CD4-positive, CD25-positive, alpha-beta regulatory T cell (primary cell): Measurements from ENCODE around the gene ACTL8. TPM values are rescaled to one million over a fixed set of nuclear protein-coding genes. Genes with fewer than 3 reads are reported as not detected.

Source experiments
- ATAC-seq, 2 donors: fragments of 150-1000 bp; cut with Tn5 transposase; one replicate each; pipeline ENCODE4 v1.10.0; 2021; ENCODE audit warnings: low read depth in 2 of 2, moderate number of reproducible peaks in 2 of 2, moderate library complexity in 1 of 2
- DNase-seq, 3 donors: peaks; one replicate each; pipeline versions ENCODE4 v3.0.0 to v3.0.0-alpha.2; 2012 to 2022; ENCODE audit warnings: mixed read lengths in 1 of 3
- H3K27ac ChIP-seq: one replicate; pipeline ENCODE4 v1.7.0; 2013; ENCODE audit warnings: mild to moderate bottlenecking, low read length; ENCODE audit not compliant: insufficient read depth, poor library complexity, severe bottlenecking
- H3K27me3 ChIP-seq: one replicate; pipeline ENCODE4 v1.7.0; 2013; ENCODE audit warnings: low read length; ENCODE audit not compliant: control insufficient read depth, insufficient read depth
- H3K36me3 ChIP-seq: one replicate; pipeline ENCODE4 v1.7.0; 2013; ENCODE audit warnings: mild to moderate bottlenecking, low read length, moderate library complexity; ENCODE audit not compliant: control insufficient read depth, insufficient read depth
- H3K4me1 ChIP-seq: 2 replicates; pipeline ENCODE4 v1.7.0; 2013; ENCODE audit warnings: mild to moderate bottlenecking, low read length; ENCODE audit not compliant: insufficient read depth, control insufficient read depth, poor library complexity, severe bottlenecking
- H3K4me3 ChIP-seq: one replicate; pipeline ENCODE4 v1.7.0; 2013; ENCODE audit warnings: low read depth, mild to moderate bottlenecking, low read length, moderate library complexity
- H3K9me3 ChIP-seq, 2 experiments: 1 replicate in 1 of 2; 2 replicates in 1 of 2; pipeline ENCODE4 v1.7.0; 2013; ENCODE audit warnings: low read length in 2 of 2, mild to moderate bottlenecking in 1 of 2, moderate library complexity in 1 of 2; ENCODE audit not compliant: control insufficient read depth in 2 of 2
- H3K27ac Mint-ChIP-seq, 3 donors: one replicate each; pipeline ENCODE4 v1.8.0; 2020 to 2022; ENCODE audit warnings: mild to moderate bottlenecking in 3 of 3, mixed read lengths in 3 of 3, moderate library complexity in 2 of 3
- H3K27me3 Mint-ChIP-seq: one replicate; pipeline ENCODE4 v1.8.0; 2022; ENCODE audit warnings: mild to moderate bottlenecking, mixed read lengths
- H3K36me3 Mint-ChIP-seq: one replicate; pipeline ENCODE4 v1.8.0; 2020; ENCODE audit warnings: mixed read lengths
- H3K4me1 Mint-ChIP-seq, 4 donors: one replicate each; pipeline ENCODE4 v1.8.0; 2020 to 2022; ENCODE audit warnings: mixed read lengths in 4 of 4, mild to moderate bottlenecking in 1 of 4
- H3K4me3 Mint-ChIP-seq, 4 donors: one replicate each; pipeline ENCODE4 v1.8.0; 2020 to 2022; ENCODE audit warnings: mild to moderate bottlenecking in 4 of 4, mixed read lengths in 4 of 4, moderate library complexity in 3 of 4
- H3K9me3 Mint-ChIP-seq, 7 donors: one replicate each; pipeline ENCODE4 v1.8.0; 2020 to 2022; ENCODE audit warnings: mixed read lengths in 7 of 7, mild to moderate bottlenecking in 3 of 7, moderate library complexity in 2 of 7
- polyA plus RNA-seq, 4 donors: library from polyadenylated mRNA; unstranded; fragments of 300-500 nt; fragmentation: Illumina TruSeq; gene quantifications; one replicate each; pipeline ENCODE4 v1.2.3, GENCODE V29; 2021
- total RNA-seq: library from RNA; stranded (reverse); gene quantifications from one replicate; pipeline ENCODE4 v1.2.3, GENCODE V29; 2022

Gene ACTL8
- total and polyA plus RNA-seq, 5 donors from 2014 or later, result not detected

- no peak overlapping the region for H3K4me3 Mint-ChIP-seq
- Histone ChIP-seq H3K4me1 (no peaks in the 10 kb centered on the region), H3K9me3 (no peaks in the 10 kb centered on the region), H3K27ac (no peak overlapping the region), H3K36me3 (no peaks in the 10 kb centered on the region), H3K4me3 (no peak overlapping the region), H3K27me3 (no peaks in the 10 kb centered on the region)
- no peaks in the 10 kb centered on the region for H3K9me3 Mint-ChIP-seq
- no peak overlapping the region for H3K27ac Mint-ChIP-seq
- ATAC-seq (no peak), DNase-seq (no peak)
- peaks cover 6% of the 10 kb centered on the region for H3K27me3 Mint-ChIP-seq
- H3K36me3 Mint-ChIP-seq, result no peaks in the 10 kb centered on the region
- no peaks in the 10 kb centered on the region for H3K4me1 Mint-ChIP-seq
Measured at GRCh38 chr1:17735793-17736192, 19.3 kb upstream of the ACTL8 start.

GRCh38 chr1:17736625-17737024 lies 18.5 kb upstream of the ACTL8 start:
- Histone ChIP-seq H3K4me1 (no peaks in the 10 kb centered on the region), H3K4me3 (no peak overlapping the region), H3K27me3 (no peaks in the 10 kb centered on the region), H3K36me3 (no peaks in the 10 kb centered on the region), H3K9me3 (no peaks in the 10 kb centered on the region), H3K27ac (no peak overlapping the region)
- Mint-ChIP-seq H3K36me3 (no peaks in the 10 kb centered on the region), H3K27ac (no peak overlapping the region), H3K4me1 (no peaks in the 10 kb centered on the region), H3K4me3 (no peak overlapping the region), H3K27me3 (peaks cover 6% of the 10 kb centered on the region), H3K9me3 (no peaks in the 10 kb centered on the region)
- ATAC-seq (no peak), DNase-seq (no peak)

GRCh38 chr1:17739050-17739449 lies 16.1 kb upstream of the ACTL8 start:
- Histone ChIP-seq H3K9me3 (no peaks in the 10 kb centered on the region), H3K36me3 (no peaks in the 10 kb centered on the region), H3K27me3 (no peaks in the 10 kb centered on the region), H3K27ac (no peak overlapping the region), H3K4me1 (no peaks in the 10 kb centered on the region), H3K4me3 (no peak overlapping the region)
- Mint-ChIP-seq H3K27ac (no peak overlapping the region), H3K27me3 (peaks cover 13% of the 10 kb centered on the region), H3K9me3 (no peaks in the 10 kb centered on the region), H3K4me3 (no peak overlapping the region), H3K4me1 (no peaks in the 10 kb centered on the region), H3K36me3 (no peaks in the 10 kb centered on the region)
- no peak for DNase-seq
- no peak for ATAC-seq

- ATAC-seq (no peak), DNase-seq (no peak)
- Mint-ChIP-seq H3K9me3 (no peaks in the 10 kb centered on the region), H3K27ac (no peak overlapping the region), H3K4me1 (no peaks in the 10 kb centered on the region), H3K27me3 (peaks cover 13% of the 10 kb centered on the region), H3K4me3 (no peak overlapping the region), H3K36me3 (no peaks in the 10 kb centered on the region)
- H3K27me3 ChIP-seq, result no peaks in the 10 kb centered on the region
- no peaks in the 10 kb centered on the region for H3K36me3 ChIP-seq
- H3K4me1 ChIP-seq, result no peaks in the 10 kb centered on the region
- no peak overlapping the region for H3K4me3 ChIP-seq
- H3K9me3 ChIP-seq, result no peaks in the 10 kb centered on the region
- H3K27ac ChIP-seq, result no peak overlapping the region
Measured at GRCh38 chr1:17741052-17741451, 14.1 kb upstream of the ACTL8 start.

- no peak for ATAC-seq
- Mint-ChIP-seq H3K27ac (no peak overlapping the region), H3K9me3 (no peaks in the 10 kb centered on the region), H3K36me3 (no peaks in the 10 kb centered on the region), H3K4me1 (no peaks in the 10 kb centered on the region), H3K27me3 (peaks cover 13% of the 10 kb centered on the region), H3K4me3 (no peak overlapping the region)
- H3K36me3 ChIP-seq, result no peaks in the 10 kb centered on the region
- H3K27me3 ChIP-seq, result no peaks in the 10 kb centered on the region
- DNase-seq, result no peak
- H3K4me3 ChIP-seq, result no peak overlapping the region
- no peak overlapping the region for H3K27ac ChIP-seq
- no peaks in the 10 kb centered on the region for H3K4me1 ChIP-seq
- no peaks in the 10 kb centered on the region for H3K9me3 ChIP-seq
Measured at GRCh38 chr1:17742583-17742982, 12.6 kb upstream of the ACTL8 start.

GRCh38 chr1:17743008-17743647 lies 12.0 kb upstream of the ACTL8 start:
- peaks cover 13% of the 10 kb centered on the region for H3K27me3 Mint-ChIP-seq
- H3K4me1 Mint-ChIP-seq, result no peaks in the 10 kb centered on the region
- H3K4me3 ChIP-seq, result no peak overlapping the region
- no peak overlapping the region for H3K27ac Mint-ChIP-seq
- no peak overlapping the region for H3K27ac ChIP-seq
- H3K9me3 Mint-ChIP-seq, result no peaks in the 10 kb centered on the region
- H3K36me3 ChIP-seq, result no peaks in the 10 kb centered on the region
- DNase-seq, result no peak
- no peaks in the 10 kb centered on the region for H3K9me3 ChIP-seq
- H3K4me3 Mint-ChIP-seq, result no peak overlapping the region
- no peak for ATAC-seq
- H3K4me1 ChIP-seq, result no peaks in the 10 kb centered on the region
- no peaks in the 10 kb centered on the region for H3K36me3 Mint-ChIP-seq
- H3K27me3 ChIP-seq, result no peaks in the 10 kb centered on the region

- no peaks in the 10 kb centered on the region for H3K36me3 Mint-ChIP-seq
Measured at GRCh38 chr1:17743925-17744324, 11.2 kb upstream of the ACTL8 start.

GRCh38 chr1:17744666-17745478 lies 10.3 kb upstream of the ACTL8 start:
- no peak overlapping the region for H3K27ac Mint-ChIP-seq
- H3K4me3 Mint-ChIP-seq, result no peak overlapping the region
- Histone ChIP-seq H3K36me3 (no peaks in the 10 kb centered on the region), H3K27ac (no peak overlapping the region), H3K9me3 (no peaks in the 10 kb centered on the region), H3K4me1 (no peaks in the 10 kb centered on the region), H3K27me3 (no peaks in the 10 kb centered on the region), H3K4me3 (no peak overlapping the region)
- no peak for ATAC-seq
- no peak for DNase-seq
- H3K9me3 Mint-ChIP-seq, result peaks cover 0 to 2% (median 0%) of the 10 kb centered on the region in 7 donors
- no peaks in the 10 kb centered on the region for H3K36me3 Mint-ChIP-seq
- H3K27me3 Mint-ChIP-seq, result peaks cover 13% of the 10 kb centered on the region
- H3K4me1 Mint-ChIP-seq, result no peaks in the 10 kb centered on the region

More at GRCh38 chr1:17743925-17744324, 11.2 kb upstream of the ACTL8 start:
- peaks cover 0 to 2% (median 0%) of the 10 kb centered on the region in 7 donors for H3K9me3 Mint-ChIP-seq
- no peak overlapping the region for H3K4me3 Mint-ChIP-seq
- Histone ChIP-seq H3K36me3 (no peaks in the 10 kb centered on the region), H3K27me3 (no peaks in the 10 kb centered on the region), H3K9me3 (no peaks in the 10 kb centered on the region), H3K27ac (no peak overlapping the region), H3K4me1 (no peaks in the 10 kb centered on the region), H3K4me3 (no peak overlapping the region)
- DNase-seq (no peak), ATAC-seq (no peak)
- peaks cover 13% of the 10 kb centered on the region for H3K27me3 Mint-ChIP-seq
- no peak overlapping the region for H3K27ac Mint-ChIP-seq
- no peaks in the 10 kb centered on the region for H3K4me1 Mint-ChIP-seq
